ENCODE measurements around the gene RANBP9. TPM values are rescaled to one million over a fixed set of nuclear protein-coding genes. Genes with fewer than 3 reads are reported as not detected.

Gene RANBP9
- total RNA-seq, 2 donors from 2014 or later, result 14.3 to 26.7 TPM

DNA sequence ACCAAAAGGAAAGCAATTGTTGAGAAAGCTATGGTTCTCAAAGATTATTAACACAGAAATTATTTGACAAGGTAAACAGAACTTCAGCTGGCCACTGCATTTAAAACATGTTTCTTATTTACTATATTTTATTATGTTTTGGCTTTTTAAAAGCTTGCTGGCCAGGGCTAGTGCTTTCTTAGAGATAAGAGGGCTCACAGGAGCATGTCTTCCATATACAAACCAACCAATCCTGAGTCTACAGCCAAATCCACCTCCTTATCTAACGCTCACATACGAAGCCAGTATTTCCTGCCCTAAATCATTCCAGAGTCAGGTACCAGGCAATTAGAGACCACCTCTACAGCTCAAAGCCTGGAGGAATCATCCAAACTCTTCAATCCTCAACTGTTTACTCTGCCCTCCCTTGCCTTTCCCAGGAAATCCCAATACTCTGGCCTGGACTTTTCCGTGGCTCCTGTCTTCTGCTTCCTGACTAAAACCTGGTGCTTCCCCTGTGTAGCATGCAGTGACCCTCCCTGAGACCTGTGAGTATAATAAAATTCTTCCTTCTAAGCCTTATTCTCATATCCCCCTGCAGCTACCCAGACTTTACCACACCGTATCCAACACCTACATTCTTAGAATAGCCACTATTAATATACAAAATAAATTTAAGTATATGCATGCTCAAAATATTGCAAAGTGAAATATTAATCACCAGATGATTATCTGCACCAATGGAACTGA, 33.2 kb downstream of the RANBP9 start:
- DNase-seq, result no peak
- H3K9me3 ChIP-seq, result no peaks in the 10 kb centered on the region
- H3K4me1 ChIP-seq, result peaks cover 18% of the 10 kb centered on the region
- H3K27ac ChIP-seq, result peak overlapping the region; percentile 45 to 83 (median 70)
- H3K36me3 ChIP-seq (replicated peaks in 1 of 2; ENCODE audit: insufficient read depth in 1 of 2, low read depth in 2 of 2), result no peaks in the 10 kb centered on the region
- TF ChIP-seq, protein P1, sequence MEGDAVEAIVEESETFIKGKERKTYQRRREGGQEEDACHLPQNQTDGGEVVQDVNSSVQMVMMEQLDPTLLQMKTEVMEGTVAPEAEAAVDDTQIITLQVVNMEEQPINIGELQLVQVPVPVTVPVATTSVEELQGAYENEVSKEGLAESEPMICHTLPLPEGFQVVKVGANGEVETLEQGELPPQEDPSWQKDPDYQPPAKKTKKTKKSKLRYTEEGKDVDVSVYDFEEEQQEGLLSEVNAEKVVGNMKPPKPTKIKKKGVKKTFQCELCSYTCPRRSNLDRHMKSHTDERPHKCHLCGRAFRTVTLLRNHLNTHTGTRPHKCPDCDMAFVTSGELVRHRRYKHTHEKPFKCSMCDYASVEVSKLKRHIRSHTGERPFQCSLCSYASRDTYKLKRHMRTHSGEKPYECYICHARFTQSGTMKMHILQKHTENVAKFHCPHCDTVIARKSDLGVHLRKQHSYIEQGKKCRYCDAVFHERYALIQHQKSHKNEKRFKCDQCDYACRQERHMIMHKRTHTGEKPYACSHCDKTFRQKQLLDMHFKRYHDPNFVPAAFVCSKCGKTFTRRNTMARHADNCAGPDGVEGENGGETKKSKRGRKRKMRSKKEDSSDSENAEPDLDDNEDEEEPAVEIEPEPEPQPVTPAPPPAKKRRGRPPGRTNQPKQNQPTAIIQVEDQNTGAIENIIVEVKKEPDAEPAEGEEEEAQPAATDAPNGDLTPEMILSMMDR (IDR thresholded peaks at IDR 0.05), result no peak
- no peak for TF ChIP-seq POLR2A (IDR thresholded peaks at IDR 0.05)
- intact Hi-C loops (cut with DNase I), result no loop called here
- ATAC-seq, result peak; percentile 49
- no peaks in the 10 kb centered on the region for H3K27me3 ChIP-seq
- no peak overlapping the region for H3K4me3 ChIP-seq
- WGBS, 2 donors, result 37 to 38% methylated on average over 4 of the region's 4 CpGs

DNA sequence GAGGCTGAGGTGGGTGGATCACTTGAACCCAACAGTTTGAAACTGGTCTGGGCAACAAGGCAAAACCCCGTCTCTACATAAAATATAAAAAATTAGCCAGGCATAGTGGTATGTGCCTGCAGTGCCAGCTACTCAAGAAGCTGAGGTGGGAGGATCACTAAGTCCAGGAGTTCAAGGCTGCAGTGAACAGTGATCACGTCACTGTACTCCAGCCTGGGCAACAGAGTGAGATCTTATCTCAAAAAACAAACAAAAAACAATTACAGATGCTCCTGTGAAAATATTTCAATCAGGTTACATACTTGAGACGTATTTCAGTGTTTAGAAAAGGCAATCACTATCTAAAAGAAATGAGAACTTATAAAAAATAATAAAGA, 33.8 kb downstream of the RANBP9 start:
- intact Hi-C loops (cut with DNase I), result no loop called here
- no peak for TF ChIP-seq POLR2A (IDR thresholded peaks at IDR 0.05)
- no peaks in the 10 kb centered on the region for H3K9me3 ChIP-seq
- H3K27ac ChIP-seq, result peak overlapping the region in 3 of 4 donors; percentile 60 to 83 (median 80)
- no peaks in the 10 kb centered on the region for H3K27me3 ChIP-seq
- no peaks in the 10 kb centered on the region for H3K36me3 ChIP-seq (replicated peaks in 1 of 2; ENCODE audit: insufficient read depth in 1 of 2, low read depth in 2 of 2)
- peak; percentile 93 for ATAC-seq
- 19 to 32% methylated on average over 3 of the region's 3 CpGs for WGBS, 2 donors
- H3K4me1 ChIP-seq, result peaks cover 18% of the 10 kb centered on the region
- no peak overlapping the region for H3K4me3 ChIP-seq
- DNase-seq, result peak; percentile 36 to 67 (median 40)

DNA sequence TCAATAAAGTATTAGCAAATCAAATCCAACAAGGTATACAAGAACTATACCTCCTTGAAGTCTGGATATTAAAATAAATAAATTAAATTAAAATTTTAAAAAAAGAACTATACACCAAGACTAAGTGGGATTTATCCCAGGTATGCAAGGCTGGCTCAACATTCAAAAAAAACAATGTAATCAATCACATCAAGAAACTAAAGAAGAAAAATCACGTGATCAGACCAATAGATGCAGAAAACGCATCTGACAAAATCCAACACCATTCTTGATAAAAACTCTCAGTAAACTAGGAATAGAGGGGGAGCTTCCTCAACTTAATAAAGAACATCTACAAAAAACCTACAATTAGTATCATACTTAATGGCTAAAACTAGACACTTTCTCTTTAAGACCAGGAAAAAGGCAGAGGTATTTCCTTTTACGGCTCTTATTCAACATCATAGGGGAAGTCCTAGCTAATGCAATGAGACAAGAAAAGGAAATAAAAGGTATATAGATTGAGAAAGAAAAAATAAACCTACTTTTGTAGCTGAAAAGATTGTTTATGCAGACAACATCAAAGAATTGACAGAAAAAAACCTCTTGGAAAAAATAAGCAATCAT, 35.0 kb downstream of the RANBP9 start:
- Histone ChIP-seq H3K4me1 (peaks cover 23% of the 10 kb centered on the region), H3K27me3 (no peaks in the 10 kb centered on the region), H3K36me3 (replicated peaks in 1 of 2; ENCODE audit: insufficient read depth in 1 of 2, low read depth in 2 of 2) (no peaks in the 10 kb centered on the region), H3K27ac (no peak overlapping the region), H3K9me3 (no peaks in the 10 kb centered on the region), H3K4me3 (no peak overlapping the region)
- intact Hi-C loops (cut with DNase I), result no loop called here
- no peak for DNase-seq
- ATAC-seq, result no peak
- TF ChIP-seq, protein P1 (IDR thresholded peaks at IDR 0.05), result no peak
- TF ChIP-seq POLR2A (IDR thresholded peaks at IDR 0.05), result no peak
- WGBS, 2 donors, result 89 to 97% methylated on average over 3 of the region's 3 CpGs

DNA sequence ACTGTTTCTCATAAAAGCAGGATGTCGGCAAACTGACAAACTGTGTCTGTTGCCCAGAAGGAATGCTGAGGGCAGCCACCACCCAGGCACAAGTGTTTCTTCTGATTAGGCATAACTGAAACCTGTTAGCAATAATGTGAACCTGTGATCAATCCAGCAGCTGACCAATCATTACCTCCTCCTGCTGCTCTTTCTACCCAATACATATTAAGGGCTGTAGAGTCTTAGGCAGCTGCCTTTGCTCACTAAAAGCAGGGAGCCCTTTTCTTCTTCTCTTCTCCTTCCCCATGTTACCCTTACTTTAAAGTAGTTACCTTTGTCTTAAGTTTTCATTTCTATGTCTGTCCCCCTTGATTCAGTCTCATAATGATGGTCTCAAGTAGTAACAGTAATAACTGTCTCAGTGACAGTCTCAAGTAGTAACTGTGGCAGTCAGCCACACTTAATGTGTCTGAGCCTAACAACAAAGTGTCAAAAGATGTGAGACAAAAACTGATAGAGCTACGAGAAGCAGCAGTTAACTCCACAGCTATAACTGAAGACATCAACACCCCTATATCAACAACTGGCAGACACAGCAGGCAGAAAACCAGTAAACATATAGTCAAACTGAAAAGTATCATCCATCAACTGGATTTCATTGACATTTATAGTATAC, 37.0 kb downstream of the RANBP9 start:
- TF ChIP-seq, protein P1 (IDR thresholded peaks at IDR 0.05), result no peak
- TF ChIP-seq POLR2A (IDR thresholded peaks at IDR 0.05), result no peak
- Histone ChIP-seq H3K36me3 (replicated peaks in 1 of 2; ENCODE audit: insufficient read depth in 1 of 2, low read depth in 2 of 2) (no peaks in the 10 kb centered on the region), H3K27me3 (no peaks in the 10 kb centered on the region), H3K27ac (no peak overlapping the region), H3K9me3 (no peaks in the 10 kb centered on the region), H3K4me3 (no peak overlapping the region), H3K4me1 (peaks cover 29% of the 10 kb centered on the region)
- intact Hi-C loops (cut with DNase I), result no loop called here
- ATAC-seq (no peak), DNase-seq (no peak)
- 63 to 83% methylated on average over 2 of the region's 2 CpGs for WGBS, 2 donors

DNA sequence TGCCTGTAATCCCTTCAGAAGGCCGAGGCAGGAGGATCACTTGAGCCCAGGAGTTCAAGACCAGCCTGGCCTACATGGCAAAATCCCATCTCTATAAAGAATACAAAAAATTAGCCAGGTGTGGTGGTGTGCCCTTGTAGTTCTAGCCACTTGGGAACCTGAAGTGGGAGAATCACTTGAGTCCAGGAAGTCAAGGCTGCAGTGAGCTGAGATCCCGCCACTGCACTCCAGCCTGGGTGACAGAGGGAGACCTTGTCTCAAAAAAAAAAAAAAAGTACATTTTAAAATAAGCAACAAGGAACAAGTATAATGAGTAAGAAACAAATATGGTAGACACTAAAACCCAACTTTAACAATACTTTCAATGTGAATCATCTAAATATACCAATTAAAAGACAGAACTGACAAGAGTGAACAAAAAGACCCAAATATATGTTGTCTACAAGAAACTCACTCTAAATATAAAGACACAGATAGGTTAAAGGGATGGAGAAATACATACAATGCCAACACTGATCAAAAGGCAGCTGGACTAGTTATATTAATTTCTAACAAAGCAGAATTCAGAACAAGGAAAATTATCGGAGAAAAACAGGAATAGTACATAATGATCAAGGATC, 37.7 kb downstream of the RANBP9 start:
- Histone ChIP-seq H3K9me3 (no peaks in the 10 kb centered on the region), H3K27me3 (no peaks in the 10 kb centered on the region), H3K36me3 (replicated peaks in 1 of 2; ENCODE audit: insufficient read depth in 1 of 2, low read depth in 2 of 2) (no peaks in the 10 kb centered on the region), H3K27ac (no peak overlapping the region), H3K4me1 (peaks cover 28% of the 10 kb centered on the region), H3K4me3 (no peak overlapping the region)
- intact Hi-C loops (cut with DNase I), result no loop called here
- WGBS, 2 donors, result 90 to 92% methylated on average over 3 of the region's 3 CpGs
- no peak for DNase-seq
- TF ChIP-seq, protein P1 (IDR thresholded peaks at IDR 0.05), result no peak
- TF ChIP-seq POLR2A (IDR thresholded peaks at IDR 0.05), result no peak
- no peak for ATAC-seq

Measured in body of pancreas (tissue), 4 donors.